ENCODE data around the gene CCT6B. TPM values are rescaled to one million over a fixed set of nuclear protein-coding genes. Genes with fewer than 3 reads are reported as not detected.

Gene CCT6B
- total and polyA plus RNA-seq, 9 of the 15 experiments (the other 6 are each of a cell fraction or from before 2014, with no cell fraction given) = 0.25 to 0.91 (median 0.58) TPM

DNA sequence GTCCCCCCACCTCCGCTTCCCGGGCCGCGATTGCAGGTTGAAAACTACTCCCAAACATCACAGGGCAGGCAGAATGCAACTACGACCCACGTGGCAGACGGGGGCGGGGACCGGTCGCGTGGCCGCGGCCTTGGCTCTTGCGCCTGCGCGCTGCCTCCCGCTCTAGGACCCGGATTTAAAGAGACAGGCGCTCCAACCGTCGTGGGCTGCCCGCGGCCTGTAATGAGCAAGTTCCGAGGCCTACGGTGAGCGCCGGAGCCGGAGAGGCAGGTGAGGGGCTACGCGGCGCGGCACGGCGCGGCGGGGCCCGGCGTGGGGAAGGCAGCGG, 19.1 kb upstream of the CCT6B start, which contains the start of gene LIG3 (continued):
- TF ChIP-seq MLX (CRISPR knock-in tag; conservative IDR thresholded peaks at IDR 0.05) (no peak), TAF7 (tag; IDR thresholded peaks at IDR 0.05) (no peak), LARP7 (IDR thresholded peaks at IDR 0.05) (no peak), ZNF146 (CRISPR knock-in tag; IDR thresholded peaks at IDR 0.05; ENCODE audit: unreplicated experiment) (no peak), ESRRA (IDR thresholded peaks at IDR 0.05; ENCODE audit: borderline replicate concordance, low read depth) (no peak), HCFC1 (IDR thresholded peaks at IDR 0.05; ENCODE audit: low read depth, low read length) (peak; percentile 38; the same call in 1 of the 2 replicates), PML (IDR thresholded peaks at IDR 0.05; ENCODE audit: low read length) (0 out of 2 replicates have a peak, but pooled peaks have one; percentile 35), PURB (CRISPR knock-in tag; IDR thresholded peaks at IDR 0.05; ENCODE audit: low read depth) (no peak), ZNF239 (CRISPR knock-in tag; IDR thresholded peaks at IDR 0.05) (no peak), FOXP1 (CRISPR knock-in tag; IDR thresholded peaks at IDR 0.05) (0 out of 2 replicates have a peak, but pooled peaks have one; percentile 20), C11orf30 (IDR thresholded peaks at IDR 0.05; ENCODE audit: low read depth) (no peak), TSHZ1 (CRISPR knock-in tag; IDR thresholded peaks at IDR 0.05) (no peak), HEY1 (CRISPR knock-in tag; IDR thresholded peaks at IDR 0.05; ENCODE audit: borderline replicate concordance) (no peak), U2AF1 (optimal IDR thresholded peaks at IDR 0.05; ENCODE audit: low read depth, low read length) (peak; percentile 30), ZSCAN32 (CRISPR knock-in tag; IDR thresholded peaks at IDR 0.05) (no peak), THRA (IDR thresholded peaks at IDR 0.05) (no peak), CHCHD3 (CRISPR knock-in tag; IDR thresholded peaks at IDR 0.05) (no peak), ELF2 (CRISPR knock-in tag; IDR thresholded peaks at IDR 0.05) (no peak), ASH1L (IDR thresholded peaks at IDR 0.05; ENCODE audit: borderline replicate concordance, low read depth, partially characterized antibody) (no peak), ZNF263 (CRISPR knock-in tag; IDR thresholded peaks at IDR 0.05; ENCODE audit: borderline replicate concordance) (no peak), CBX1 (IDR thresholded peaks at IDR 0.05; ENCODE audit: low read depth) (no peak), MXI1 (IDR thresholded peaks at IDR 0.05; ENCODE audit: low read depth, low read length) (peak; percentile 98)
- TF ChIP-seq, protein P1, sequence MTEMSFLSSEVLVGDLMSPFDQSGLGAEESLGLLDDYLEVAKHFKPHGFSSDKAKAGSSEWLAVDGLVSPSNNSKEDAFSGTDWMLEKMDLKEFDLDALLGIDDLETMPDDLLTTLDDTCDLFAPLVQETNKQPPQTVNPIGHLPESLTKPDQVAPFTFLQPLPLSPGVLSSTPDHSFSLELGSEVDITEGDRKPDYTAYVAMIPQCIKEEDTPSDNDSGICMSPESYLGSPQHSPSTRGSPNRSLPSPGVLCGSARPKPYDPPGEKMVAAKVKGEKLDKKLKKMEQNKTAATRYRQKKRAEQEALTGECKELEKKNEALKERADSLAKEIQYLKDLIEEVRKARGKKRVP (CRISPR knock-in tag; IDR thresholded peaks at IDR 0.05) = no peak
- TF ChIP-seq, protein P2, sequence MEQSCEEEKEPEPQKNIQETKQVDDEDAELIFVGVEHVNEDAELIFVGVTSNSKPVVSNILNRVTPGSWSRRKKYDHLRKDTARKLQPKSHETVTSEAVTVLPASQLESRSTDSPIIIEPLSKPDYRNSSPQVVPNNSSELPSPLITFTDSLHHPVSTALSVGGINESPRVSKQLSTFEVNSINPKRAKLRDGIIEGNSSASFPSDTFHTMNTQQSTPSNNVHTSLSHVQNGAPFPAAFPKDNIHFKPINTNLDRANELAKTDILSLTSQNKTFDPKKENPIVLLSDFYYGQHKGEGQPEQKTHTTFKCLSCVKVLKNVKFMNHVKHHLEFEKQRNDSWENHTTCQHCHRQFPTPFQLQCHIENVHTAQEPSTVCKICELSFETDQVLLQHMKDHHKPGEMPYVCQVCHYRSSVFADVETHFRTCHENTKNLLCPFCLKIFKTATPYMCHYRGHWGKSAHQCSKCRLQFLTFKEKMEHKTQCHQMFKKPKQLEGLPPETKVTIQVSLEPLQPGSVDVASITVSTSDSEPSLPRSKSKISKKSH (CRISPR knock-in tag; IDR thresholded peaks at IDR 0.05) = no peak
